Fibroblast of upper back skin (primary cell): ENCODE data around the gene ETV6.
"Not testable (repeated sequence)": the region's sequence is repeated elsewhere in the genome, so short reads cannot be mapped to it uniquely, and the experiment has no call there.

Experiments
- DNase-seq: peaks from one replicate; pipeline ENCODE4 v3.0.0-alpha.2; 2013

The ETV6 gene

GRCh38 chr12:11896417-11896929, 247.0 kb downstream of the ETV6 start:
- DNase-seq: no peak

GRCh38 chr12:11897923-11898322, 248.4 kb downstream of the ETV6 start:
- DNase-seq: no peak

GRCh38 chr12:11901701-11902524, 252.4 kb downstream of the ETV6 start:
- no peak for DNase-seq

- no peak for DNase-seq
Observed at GRCh38 chr12:11902525-11902875, 253.0 kb downstream of the ETV6 start.

GRCh38 chr12:11904124-11904523, 254.7 kb downstream of the ETV6 start:
- no peak for DNase-seq

- no peak for DNase-seq
Observed at GRCh38 chr12:11905534-11905933, 256.1 kb downstream of the ETV6 start.

GRCh38 chr12:11906286-11906935, 256.9 kb downstream of the ETV6 start:
- DNase-seq: peak; percentile 68

- no peak for DNase-seq
Observed at GRCh38 chr12:11907625-11908024, 258.2 kb downstream of the ETV6 start.

- not testable (repeated sequence) for DNase-seq
Observed at GRCh38 chr12:11909406-11909805, 259.9 kb downstream of the ETV6 start.

- no peak for DNase-seq
Observed at GRCh38 chr12:11916113-11916512, 266.6 kb downstream of the ETV6 start.

GRCh38 chr12:11916771-11917170, 267.3 kb downstream of the ETV6 start:
- no peak for DNase-seq

- DNase-seq: no peak
Observed at GRCh38 chr12:11917501-11917900, 268.0 kb downstream of the ETV6 start.

GRCh38 chr12:11920231-11920630, 270.8 kb downstream of the ETV6 start:
- peak; percentile 5 for DNase-seq

- DNase-seq: no peak
Observed at GRCh38 chr12:11922361-11922760, 272.9 kb downstream of the ETV6 start.

- no peak for DNase-seq
Observed at GRCh38 chr12:11923067-11923466, 273.6 kb downstream of the ETV6 start.

GRCh38 chr12:11927286-11927935, 277.9 kb downstream of the ETV6 start:
- DNase-seq: peak; percentile 31

GRCh38 chr12:11929714-11930113, 280.2 kb downstream of the ETV6 start:
- DNase-seq: no peak

GRCh38 chr12:11939223-11939622, 289.7 kb downstream of the ETV6 start:
- DNase-seq: no peak

- peak; percentile 88 for DNase-seq
Observed at GRCh38 chr12:11941606-11942337, 292.3 kb downstream of the ETV6 start.

GRCh38 chr12:11943919-11944700, 294.6 kb downstream of the ETV6 start:
- DNase-seq: no peak
